HFFc6 (cell line): ENCODE results near the gene TMC6. TPM values are rescaled to one million over a fixed set of nuclear protein-coding genes. Genes with fewer than 3 reads are reported as not detected.

Experiments
- DNase-seq: peaks from one replicate; pipeline ENCODE4 v3.0.0-alpha.2; 2018
- H3K27ac Mint-ChIP-seq: 2 replicates; pipeline ENCODE4 v1.8.0; 2020; ENCODE audit warnings: mild to moderate bottlenecking, mixed read lengths
- H3K27me3 Mint-ChIP-seq: 2 replicates; pipeline ENCODE4 v1.8.0; 2021; ENCODE audit warnings: mild to moderate bottlenecking, moderate library complexity, mixed read lengths; ENCODE audit not compliant: insufficient read depth
- H3K36me3 Mint-ChIP-seq: 2 replicates; pipeline ENCODE4 v1.8.0; 2021; ENCODE audit warnings: low read depth, mixed read lengths
- H3K4me1 Mint-ChIP-seq: 2 replicates; pipeline ENCODE4 v1.8.0; 2020; ENCODE audit warnings: low read depth, mixed read lengths
- H3K4me3 Mint-ChIP-seq: 2 replicates; pipeline ENCODE4 v1.8.0; 2020; ENCODE audit warnings: mild to moderate bottlenecking, moderate library complexity, mixed read lengths
- H3K9me3 Mint-ChIP-seq: 2 replicates; pipeline ENCODE4 v1.8.0; 2020; ENCODE audit warnings: mild to moderate bottlenecking, mixed read lengths
- total RNA-seq, 6 experiments: library from RNA; stranded (reverse); fragmentation: NEBNext Ultra II Directional; extraction: Animal tissue kit (Norgen Biotek cat#: 25700); gene quantifications; 2 replicates in 1 of 6; 3 replicates in 5 of 6; pipeline ENCODE4 v1.2.3, GENCODE V29; 2021
- TF ChIP-seq, protein P1 (sequence below): fragments of 200-600 bp; sonication (generic); IDR thresholded peaks from 2 replicates; pipeline ENCODE4 v1.5.0; 2021; ENCODE audit warnings: antibody characterized with exemption, mild to moderate bottlenecking

TMC6 gene
- total RNA-seq, 6 experiments from 2014 or later = 0.20 to 0.59 TPM; not detected in 4

DNA sequence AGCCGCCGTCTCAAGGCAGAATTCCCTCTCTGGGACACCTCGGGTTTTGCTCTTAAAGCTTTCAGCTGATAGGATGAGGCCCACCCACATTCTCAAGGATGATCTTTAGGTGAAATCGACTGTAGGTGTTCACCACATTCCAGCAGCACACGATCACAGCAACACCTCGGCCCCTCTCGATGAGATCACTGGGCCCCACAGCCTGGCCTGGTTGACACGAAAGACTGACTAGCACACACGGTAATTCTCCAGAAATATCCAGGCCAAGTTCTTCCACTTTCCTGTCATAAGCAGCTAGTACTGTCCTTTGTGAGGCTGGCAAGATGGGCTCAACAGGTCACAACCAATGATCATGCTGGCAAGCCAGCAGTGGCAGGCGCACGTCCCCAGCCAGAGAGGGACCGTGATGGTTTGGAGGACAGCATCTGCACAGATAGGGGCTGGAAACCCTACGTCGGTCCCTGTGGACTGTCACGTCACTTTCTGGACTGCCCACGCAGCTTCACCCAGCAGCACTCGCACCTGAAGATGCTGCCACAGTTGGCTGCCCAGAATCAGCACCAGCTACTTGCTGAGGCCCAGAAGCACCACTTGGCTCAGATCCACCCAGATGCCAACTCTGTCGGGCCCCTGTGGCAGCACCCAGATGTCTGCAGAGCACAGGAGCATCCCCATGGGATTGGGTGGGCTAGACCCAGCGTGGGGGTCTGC is 17.4 kb downstream of the TMC6 start:
- no peak overlapping the region for H3K4me3 Mint-ChIP-seq
- H3K4me1 Mint-ChIP-seq = peaks cover 17% of the 10 kb centered on the region
- H3K27ac Mint-ChIP-seq = no peak overlapping the region
- no peak for DNase-seq
- H3K27me3 Mint-ChIP-seq = peaks cover 6% of the 10 kb centered on the region
- no peaks in the 10 kb centered on the region for H3K36me3 Mint-ChIP-seq
- TF ChIP-seq, protein P1, sequence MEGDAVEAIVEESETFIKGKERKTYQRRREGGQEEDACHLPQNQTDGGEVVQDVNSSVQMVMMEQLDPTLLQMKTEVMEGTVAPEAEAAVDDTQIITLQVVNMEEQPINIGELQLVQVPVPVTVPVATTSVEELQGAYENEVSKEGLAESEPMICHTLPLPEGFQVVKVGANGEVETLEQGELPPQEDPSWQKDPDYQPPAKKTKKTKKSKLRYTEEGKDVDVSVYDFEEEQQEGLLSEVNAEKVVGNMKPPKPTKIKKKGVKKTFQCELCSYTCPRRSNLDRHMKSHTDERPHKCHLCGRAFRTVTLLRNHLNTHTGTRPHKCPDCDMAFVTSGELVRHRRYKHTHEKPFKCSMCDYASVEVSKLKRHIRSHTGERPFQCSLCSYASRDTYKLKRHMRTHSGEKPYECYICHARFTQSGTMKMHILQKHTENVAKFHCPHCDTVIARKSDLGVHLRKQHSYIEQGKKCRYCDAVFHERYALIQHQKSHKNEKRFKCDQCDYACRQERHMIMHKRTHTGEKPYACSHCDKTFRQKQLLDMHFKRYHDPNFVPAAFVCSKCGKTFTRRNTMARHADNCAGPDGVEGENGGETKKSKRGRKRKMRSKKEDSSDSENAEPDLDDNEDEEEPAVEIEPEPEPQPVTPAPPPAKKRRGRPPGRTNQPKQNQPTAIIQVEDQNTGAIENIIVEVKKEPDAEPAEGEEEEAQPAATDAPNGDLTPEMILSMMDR = no peak
- no peaks in the 10 kb centered on the region for H3K9me3 Mint-ChIP-seq

DNA sequence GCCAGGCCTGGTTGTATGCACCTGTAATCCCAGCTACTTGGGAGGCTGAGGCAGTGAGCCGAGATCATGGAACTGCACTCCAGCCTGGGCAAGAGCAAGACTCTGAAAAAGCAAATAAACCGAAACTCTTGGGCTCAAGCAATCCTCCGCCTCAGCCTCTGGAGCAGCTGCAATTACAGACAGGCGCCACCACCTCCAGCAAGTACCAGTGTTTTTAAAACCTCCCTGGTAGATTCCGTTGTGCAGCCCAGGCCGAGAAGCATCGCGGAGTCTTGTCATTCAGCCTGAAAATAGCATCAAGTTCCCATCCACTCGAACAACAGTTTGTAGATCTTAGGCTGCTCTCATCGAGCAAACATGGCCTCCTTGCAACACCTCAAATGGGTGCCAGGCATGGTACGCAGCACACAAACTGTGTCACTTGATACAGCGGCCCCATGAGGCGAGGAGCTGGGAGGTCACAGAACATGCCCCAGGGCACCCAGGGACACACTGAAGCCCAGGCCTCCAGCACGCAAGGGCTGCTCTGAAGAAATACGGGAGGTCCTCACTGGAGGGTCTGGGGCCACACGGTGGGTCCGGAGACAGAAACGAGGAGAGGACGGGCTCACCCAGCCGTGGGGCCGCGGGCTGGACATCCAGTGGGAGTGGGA is 18.1 kb downstream of the TMC6 start:
- Mint-ChIP-seq H3K4me3 (no peak overlapping the region), H3K27ac (no peak overlapping the region), H3K4me1 (peaks cover 17% of the 10 kb centered on the region), H3K36me3 (no peaks in the 10 kb centered on the region), H3K27me3 (peaks cover 6% of the 10 kb centered on the region), H3K9me3 (no peaks in the 10 kb centered on the region)
- no peak for DNase-seq
- TF ChIP-seq, protein P1 = no peak

DNA sequence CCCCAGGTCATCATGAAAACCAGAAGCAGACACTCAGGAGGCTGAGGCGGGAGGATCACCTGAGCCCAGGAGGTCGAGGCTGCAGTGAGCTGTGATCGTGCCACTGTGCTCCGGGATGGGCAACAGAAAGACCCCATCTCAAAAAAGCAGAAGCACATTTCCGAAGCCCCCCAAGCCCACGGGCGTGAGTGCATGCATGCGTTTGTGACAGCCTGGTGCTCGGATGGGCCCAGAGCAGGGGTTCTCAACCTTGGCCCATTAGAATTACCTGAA is 19.1 kb downstream of the TMC6 start:
- Mint-ChIP-seq H3K36me3 (no peaks in the 10 kb centered on the region), H3K4me3 (no peak overlapping the region)
- TF ChIP-seq, protein P1 = no peak

DNA sequence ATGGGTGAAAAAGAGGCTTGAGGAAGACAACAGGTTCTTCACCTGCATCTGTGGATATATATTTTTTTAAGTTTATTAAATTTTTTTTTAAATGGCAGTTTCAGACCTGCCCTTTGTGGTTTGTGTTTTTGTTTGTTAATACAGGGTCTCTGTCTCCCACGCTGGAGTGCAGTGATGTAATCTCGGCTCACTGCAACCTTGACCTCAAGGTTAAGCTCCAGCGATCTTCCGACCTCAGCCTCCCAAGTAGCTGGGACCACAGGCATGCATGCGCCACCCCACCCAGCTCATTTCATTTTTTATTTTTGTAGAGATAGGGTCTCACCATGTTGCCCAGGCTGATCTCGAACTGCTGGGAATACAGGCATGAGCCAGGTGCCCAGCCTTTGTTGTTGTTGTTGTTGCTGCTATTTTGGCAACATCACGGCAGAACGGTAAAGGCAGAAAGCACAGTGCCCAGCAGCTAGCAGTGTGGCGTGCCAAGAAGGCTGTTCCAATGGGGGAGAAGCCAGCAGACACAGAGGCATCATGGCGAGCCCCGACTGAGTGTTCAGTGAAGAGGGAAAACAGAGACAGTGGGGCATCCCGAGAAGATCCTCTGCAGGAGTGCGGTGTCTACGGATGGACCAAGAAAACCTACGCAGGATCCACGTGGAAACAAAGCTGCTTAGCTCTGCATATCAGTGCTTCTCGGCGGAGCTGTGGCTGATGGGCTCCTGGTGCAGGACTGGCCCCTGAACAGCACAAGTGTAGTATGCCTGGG is 19.6 kb downstream of the TMC6 start:
- H3K36me3 Mint-ChIP-seq = no peaks in the 10 kb centered on the region
- H3K27me3 Mint-ChIP-seq = peaks cover 3% of the 10 kb centered on the region
- H3K27ac Mint-ChIP-seq = no peak overlapping the region
- H3K4me3 Mint-ChIP-seq = no peak overlapping the region
- peaks cover 17% of the 10 kb centered on the region for H3K4me1 Mint-ChIP-seq
- TF ChIP-seq, protein P1 = no peak
- DNase-seq = no peak
- H3K9me3 Mint-ChIP-seq = no peaks in the 10 kb centered on the region

More for the DNA sequence above, 19.1 kb downstream of the TMC6 start:
- Mint-ChIP-seq H3K27me3 (peaks cover 4% of the 10 kb centered on the region), H3K27ac (no peak overlapping the region), H3K9me3 (no peaks in the 10 kb centered on the region), H3K4me1 (peaks cover 17% of the 10 kb centered on the region)
- DNase-seq = no peak

DNA sequence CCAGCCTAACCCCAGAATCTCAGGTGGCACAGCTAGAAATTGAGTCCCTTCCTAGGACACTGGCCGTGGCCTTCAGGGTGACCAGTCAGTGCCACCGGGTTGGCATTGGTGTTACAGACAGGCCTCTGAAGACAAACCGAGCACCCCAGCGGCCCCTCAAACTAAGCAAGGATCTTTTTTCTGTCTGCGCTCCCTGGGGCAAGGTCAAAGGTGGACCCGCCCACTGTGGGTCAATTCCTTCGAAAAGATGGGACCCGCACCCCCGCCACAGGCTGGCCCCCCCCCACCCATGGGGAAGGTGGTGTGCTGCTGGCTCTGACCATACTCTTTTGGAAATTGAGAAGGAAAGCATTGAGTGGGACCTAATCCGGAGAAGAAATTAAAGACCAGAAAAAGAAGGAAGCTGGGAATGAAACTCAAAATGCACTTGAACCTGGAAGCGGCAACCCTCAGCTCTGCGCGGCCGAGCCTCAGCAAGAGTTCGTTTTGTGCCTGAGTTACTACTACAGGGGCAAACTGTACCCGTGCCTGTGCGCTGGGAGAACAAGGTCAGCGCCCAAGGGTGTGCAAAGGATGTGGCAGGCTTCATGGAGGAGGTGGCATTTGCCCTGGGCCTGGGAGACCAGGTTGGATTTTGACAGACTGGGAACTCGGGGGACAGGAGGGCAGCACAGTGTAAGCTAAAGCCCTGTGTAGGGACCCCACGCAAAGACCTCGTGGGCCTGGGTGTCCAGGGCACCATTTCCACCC is 20.4 kb downstream of the TMC6 start:
- no peak overlapping the region for H3K4me3 Mint-ChIP-seq
- no peaks in the 10 kb centered on the region for H3K36me3 Mint-ChIP-seq
- no peaks in the 10 kb centered on the region for H3K9me3 Mint-ChIP-seq
- peaks cover 3% of the 10 kb centered on the region for H3K27me3 Mint-ChIP-seq
- TF ChIP-seq, protein P1 = no peak
- DNase-seq = no peak
- H3K4me1 Mint-ChIP-seq = peaks cover 17% of the 10 kb centered on the region
- H3K27ac Mint-ChIP-seq = no peak overlapping the region
